ENCODE data around the gene CREB5.

- TF ChIP-seq CTCF (IDR thresholded peaks at IDR 0.05) (no peak), POLR2AphosphoS5 (IDR thresholded peaks at IDR 0.05) (peak in 3 of 4 donors; percentile 67 to 87 (median 68)), POLR2A (IDR thresholded peaks at IDR 0.05) (no peak), EP300 (IDR thresholded peaks at IDR 0.05) (peak in 1 of 4 donors; percentile 50)
Measured at GRCh38 chr7:28407651-28408050, 4.7 kb upstream of the CREB5 start.
